Calu3 (cell line): Measurements from ENCODE around the gene CCDC69. TPM values are rescaled to one million over a fixed set of nuclear protein-coding genes. Genes with fewer than 3 reads are reported as not detected.

Experiments used
- BruUV-seq: library from RNA; stranded (reverse); fragments of 400-500 nt; replicated peaks from 2 replicates; lab custom pipeline; 2021; lab: Mats Ljungman, UMichigan
- CTCF ChIA-PET: fragments of 300-600 bp; sonication (Branson Sonifier 250); formaldehyde crosslinking; loops from one replicate; lab custom pipeline; 2022; ENCODE audit warnings: antibody characterized with exemption; lab: Charles Lee
- DNase-seq: peaks from one replicate; pipeline ENCODE4 v3.0.0; 2022
- H3K27ac Mint-ChIP-seq: one replicate; pipeline ENCODE4 v1.8.0; 2022; ENCODE audit warnings: mixed read lengths; ENCODE audit not compliant: unreplicated experiment
- H3K27me3 Mint-ChIP-seq: one replicate; pipeline ENCODE4 v1.8.0; 2022; ENCODE audit warnings: mixed read lengths; ENCODE audit not compliant: unreplicated experiment
- H3K36me3 Mint-ChIP-seq: one replicate; pipeline ENCODE4 v1.8.0; 2022; ENCODE audit warnings: mild to moderate bottlenecking, moderate library complexity, mixed read lengths; ENCODE audit not compliant: insufficient read depth, unreplicated experiment
- H3K4me1 Mint-ChIP-seq: one replicate; pipeline ENCODE4 v1.8.0; 2022; ENCODE audit warnings: mild to moderate bottlenecking, low read depth, mixed read lengths; ENCODE audit not compliant: unreplicated experiment
- H3K4me3 Mint-ChIP-seq: one replicate; pipeline ENCODE4 v1.8.0; 2022; ENCODE audit warnings: mild to moderate bottlenecking, low read depth, moderate library complexity, mixed read lengths; ENCODE audit not compliant: unreplicated experiment
- H3K9me3 Mint-ChIP-seq: one replicate; pipeline ENCODE4 v1.8.0; 2022; ENCODE audit warnings: low read depth, mixed read lengths; ENCODE audit not compliant: unreplicated experiment
- CTCF ChIP-seq: fragments of 200-600 bp; IDR thresholded peaks from one replicate; pipeline ENCODE4 v1.8.0; 2022; ENCODE audit warnings: antibody characterized with exemption; ENCODE audit not compliant: unreplicated experiment
- intact Hi-C: fragments of 100-400 bp; cut with micrococcal nuclease; formaldehyde crosslinking; loops from one replicate; pipeline ENCODE4 v1.10.0; 2022; ENCODE audit not compliant: unreplicated experiment
- total RNA-seq: library from RNA; stranded (reverse); gene quantifications from 2 replicates; pipeline ENCODE4 v1.2.3, GENCODE V29; 2022

CCDC69 gene
- total RNA-seq, 1 experiment from 2014 or later = 1.0 TPM

- TF ChIP-seq CTCF = no peak
- Mint-ChIP-seq H3K36me3 (no peaks in the 10 kb centered on the region), H3K4me1 (peaks cover 10% of the 10 kb centered on the region), H3K27ac (no peak overlapping the region), H3K9me3 (no peaks in the 10 kb centered on the region), H3K4me3 (no peak overlapping the region), H3K27me3 (no peaks in the 10 kb centered on the region)
- peak; percentile 35 for DNase-seq
- intact Hi-C loops = no loop called here
- CTCF ChIA-PET = interaction anchor here (2.1 kb wide), 1 partner anchor 11 kb away, joined by 7 read pairs; the partner anchor contains the start of gene GM2A
- BruUV-seq = no TSS peak
These were observed 40.2 kb upstream of the CCDC69 start for GRCh38 chr5:151264113-151264512.

- Mint-ChIP-seq H3K4me1 (peaks cover 10% of the 10 kb centered on the region), H3K27ac (no peak overlapping the region), H3K36me3 (no peaks in the 10 kb centered on the region), H3K27me3 (no peaks in the 10 kb centered on the region), H3K4me3 (no peak overlapping the region), H3K9me3 (no peaks in the 10 kb centered on the region)
- no TSS peak for BruUV-seq
- intact Hi-C loops = no loop called here
- CTCF ChIA-PET = interaction anchor here (0.6 to 2.1 kb wide), 2 partner anchors 8 to 10 kb away, joined by 3 to 7 read pairs; partner anchors contain the start of gene GM2A
- no peak for TF ChIP-seq CTCF
- DNase-seq = no peak
These were observed 38.6 kb upstream of the CCDC69 start for GRCh38 chr5:151262532-151262931.

GRCh38 chr5:151259931-151260330, 36.0 kb upstream of the CCDC69 start:
- Mint-ChIP-seq H3K9me3 (no peaks in the 10 kb centered on the region), H3K36me3 (no peaks in the 10 kb centered on the region), H3K27me3 (no peaks in the 10 kb centered on the region), H3K4me1 (peaks cover 10% of the 10 kb centered on the region), H3K27ac (no peak overlapping the region), H3K4me3 (no peak overlapping the region)
- intact Hi-C loops = no loop called here
- no peak for TF ChIP-seq CTCF
- CTCF ChIA-PET = no interaction called here
- DNase-seq = no peak
- BruUV-seq = no TSS peak

- no peak overlapping the region for H3K27ac Mint-ChIP-seq
These were observed 34.9 kb upstream of the CCDC69 start for GRCh38 chr5:151258816-151259215.

More at GRCh38 chr5:151258816-151259215, 34.9 kb upstream of the CCDC69 start:
- no peak for DNase-seq
- Mint-ChIP-seq H3K4me1 (peaks cover 8% of the 10 kb centered on the region), H3K36me3 (peaks cover 3% of the 10 kb centered on the region), H3K4me3 (no peak overlapping the region), H3K27me3 (no peaks in the 10 kb centered on the region), H3K9me3 (no peaks in the 10 kb centered on the region)
- TF ChIP-seq CTCF = no peak
- CTCF ChIA-PET = no interaction called here
- intact Hi-C loops = no loop called here
- no TSS peak for BruUV-seq
